Left lung (tissue), 10 donors: ENCODE measurements around the gene SPATA46. TPM values are rescaled to one million over a fixed set of nuclear protein-coding genes. Genes with fewer than 3 reads are reported as not detected.

Experiments
- ATAC-seq: fragments of 200-7000 bp; cut with Tn5 transposase; one replicate; pipeline ENCODE4 v1.9.1; 2020; ENCODE audit warnings: moderate library complexity
- DNase-seq, 4 donors: peaks; one replicate each; pipeline ENCODE4 v3.0.0-alpha.2; 2013 to 2020
- H3K27ac ChIP-seq, 2 donors: fragments of 200-600 bp; sonication (generic) in 1 of 2; one replicate each; pipeline versions ENCODE4 v1.5.0 to v1.8.0; 2020 to 2021
- H3K27me3 ChIP-seq, 2 donors: fragments of 200-600 bp; sonication (generic) in 1 of 2; one replicate each; pipeline versions ENCODE4 v1.5.0 to v1.8.0; 2020 to 2021
- H3K36me3 ChIP-seq, 2 donors: fragments of 200-600 bp; sonication (generic) in 1 of 2; one replicate each; pipeline versions ENCODE4 v1.5.0 to v1.8.0; 2020 to 2021
- H3K4me1 ChIP-seq, 2 donors: fragments of 200-600 bp; one replicate each; pipeline ENCODE4 v1.8.0; 2021
- H3K4me3 ChIP-seq, 2 donors: fragments of 200-600 bp; sonication (generic) in 1 of 2; one replicate each; pipeline versions ENCODE4 v1.5.0 to v1.8.0; 2020 to 2021; ENCODE audit warnings: mild to moderate bottlenecking in 1 of 2
- H3K9me3 ChIP-seq, 2 donors: fragments of 200-600 bp; sonication (generic) in 1 of 2; one replicate each; pipeline versions ENCODE4 v1.5.0 to v1.8.0; 2020 to 2021
- intact Hi-C, 2 donors: fragments of 100-400 bp; cut with DNase I; formaldehyde crosslinking; loops; one replicate each; pipeline versions ENCODE4 v1.11.2 to v1.14.2; 2022
- polyA plus RNA-seq, 6 donors: library from polyadenylated mRNA; unstranded; fragments of 120-200 nt; gene quantifications; one replicate each; pipeline ENCODE4 v1.2.1, GENCODE V29; 2013; ENCODE audit not compliant: insufficient read length in 6 of 6
- total RNA-seq, 2 donors: library from RNA; stranded (reverse); fragmentation: NEBNext Ultra II Directional; extraction: Animal tissue kit (Norgen Biotek cat#: 25700); gene quantifications; one replicate each; pipeline ENCODE4 v1.2.1, GENCODE V29; 2021
- TF ChIP-seq, protein P1 (sequence below), 2 donors: fragments of 200-600 bp; sonication (generic) in 1 of 2; IDR thresholded peaks; one replicate each; pipeline versions ENCODE4 v1.5.0 to v1.8.0; 2021; ENCODE audit warnings: antibody characterized with exemption in 2 of 2
- donor health status: DM: no; HTN: yes; CAD: no.
- donor health status: DM: no; HTN: no; CAD: no.

SPATA46 gene
- total and polyA plus RNA-seq, 8 donors = 0.47 to 1.1 (median 0.73) TPM; not detected in 2

DNA sequence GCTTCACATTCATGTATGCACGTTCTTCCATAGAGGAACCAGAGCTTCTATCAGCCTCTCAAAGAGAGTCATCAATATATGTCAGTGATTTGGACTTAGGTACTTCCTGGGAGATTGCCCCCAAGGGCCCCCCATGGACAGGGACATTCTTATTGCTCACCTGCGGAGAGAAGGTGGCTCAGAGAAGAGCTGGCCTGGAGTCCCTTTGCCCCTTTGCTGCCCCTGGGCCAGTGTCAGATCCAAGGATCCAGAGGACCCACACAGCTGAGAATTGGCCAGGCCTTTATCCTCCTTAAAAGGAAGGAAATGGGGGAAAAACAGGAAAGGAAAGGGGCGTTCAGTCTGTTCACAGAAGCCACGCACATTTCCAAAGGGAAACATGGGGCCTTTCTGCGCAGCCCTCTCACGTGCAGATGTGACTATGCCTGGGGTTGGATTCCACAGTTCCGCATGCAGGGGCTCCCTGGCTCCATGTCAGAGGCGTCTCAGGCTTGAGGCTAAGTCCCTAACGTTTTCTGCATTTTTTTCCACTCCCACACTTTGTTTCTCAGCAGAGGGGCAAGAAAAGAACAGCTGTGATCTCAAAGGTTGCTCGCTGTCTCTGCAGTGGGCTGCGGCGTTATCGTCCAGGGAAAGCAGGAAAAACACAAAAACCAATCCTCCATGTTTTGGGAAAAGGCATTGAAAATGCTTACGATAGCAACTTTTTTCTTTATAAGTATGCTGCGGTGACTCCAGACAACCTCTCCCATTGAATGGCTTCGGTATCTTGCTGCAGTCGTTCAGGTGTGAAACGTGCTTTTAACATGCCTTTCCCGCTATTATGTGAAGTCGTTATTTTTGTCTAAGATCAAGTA is 10.8 kb upstream of the SPATA46 start:
- H3K36me3 ChIP-seq = peaks cover 0 to 12% of the 10 kb centered on the region in 2 donors
- no peak overlapping the region for H3K27ac ChIP-seq
- H3K27me3 ChIP-seq = no peaks in the 10 kb centered on the region
- no peak overlapping the region for H3K4me3 ChIP-seq
- DNase-seq (no peak), ATAC-seq (no peak)
- TF ChIP-seq, protein P1, sequence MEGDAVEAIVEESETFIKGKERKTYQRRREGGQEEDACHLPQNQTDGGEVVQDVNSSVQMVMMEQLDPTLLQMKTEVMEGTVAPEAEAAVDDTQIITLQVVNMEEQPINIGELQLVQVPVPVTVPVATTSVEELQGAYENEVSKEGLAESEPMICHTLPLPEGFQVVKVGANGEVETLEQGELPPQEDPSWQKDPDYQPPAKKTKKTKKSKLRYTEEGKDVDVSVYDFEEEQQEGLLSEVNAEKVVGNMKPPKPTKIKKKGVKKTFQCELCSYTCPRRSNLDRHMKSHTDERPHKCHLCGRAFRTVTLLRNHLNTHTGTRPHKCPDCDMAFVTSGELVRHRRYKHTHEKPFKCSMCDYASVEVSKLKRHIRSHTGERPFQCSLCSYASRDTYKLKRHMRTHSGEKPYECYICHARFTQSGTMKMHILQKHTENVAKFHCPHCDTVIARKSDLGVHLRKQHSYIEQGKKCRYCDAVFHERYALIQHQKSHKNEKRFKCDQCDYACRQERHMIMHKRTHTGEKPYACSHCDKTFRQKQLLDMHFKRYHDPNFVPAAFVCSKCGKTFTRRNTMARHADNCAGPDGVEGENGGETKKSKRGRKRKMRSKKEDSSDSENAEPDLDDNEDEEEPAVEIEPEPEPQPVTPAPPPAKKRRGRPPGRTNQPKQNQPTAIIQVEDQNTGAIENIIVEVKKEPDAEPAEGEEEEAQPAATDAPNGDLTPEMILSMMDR (IDR thresholded peaks at IDR 0.05) = no peak
- no peaks in the 10 kb centered on the region for H3K9me3 ChIP-seq
- intact Hi-C loops = no loop called here
- H3K4me1 ChIP-seq = peaks cover 0 to 5% of the 10 kb centered on the region in 2 donors

DNA sequence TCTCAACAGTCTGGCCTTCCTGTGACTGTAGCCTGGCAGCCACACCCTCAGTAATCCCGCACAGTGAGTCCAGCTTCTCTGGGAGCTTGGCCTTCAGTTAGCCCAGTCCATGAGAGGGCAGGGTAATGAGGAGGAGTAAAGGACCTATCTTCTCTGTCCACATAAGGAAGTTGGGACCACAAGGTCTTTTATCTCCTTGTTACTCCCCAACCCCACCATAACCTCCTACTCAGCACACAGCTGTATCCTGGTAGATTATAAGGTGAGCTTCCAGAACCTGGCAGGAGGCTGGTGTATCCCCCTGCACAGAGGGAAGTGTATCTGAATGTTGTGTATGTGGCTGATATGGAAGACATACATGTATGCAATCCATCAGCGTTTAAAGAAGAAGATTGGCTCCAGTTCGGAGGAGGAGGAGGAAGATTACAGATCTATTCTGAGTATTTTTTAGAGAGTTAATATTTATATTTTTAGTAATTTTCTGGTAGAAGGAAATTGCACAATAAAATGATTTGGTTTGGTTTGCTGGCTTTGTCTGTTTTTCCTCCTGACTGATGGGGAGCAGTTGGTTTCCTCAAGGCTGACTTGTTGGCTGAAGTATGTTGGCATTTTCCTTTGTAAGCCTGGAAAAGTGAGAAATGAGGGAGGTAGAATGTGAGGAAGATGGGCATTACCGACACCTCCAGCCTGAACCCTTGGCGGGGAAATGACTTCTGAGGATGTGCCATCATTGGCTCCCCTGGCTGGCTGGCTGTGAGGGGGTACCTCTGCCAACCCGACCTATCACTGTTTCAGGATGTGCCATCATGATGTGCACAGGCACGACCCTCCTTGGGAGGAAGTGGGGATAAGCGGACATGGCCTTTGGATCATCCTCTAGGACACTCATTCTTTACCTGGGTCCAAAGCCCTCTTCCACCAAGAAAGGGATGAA is 9.9 kb upstream of the SPATA46 start:
- H3K4me3 ChIP-seq = no peak overlapping the region
- H3K4me1 ChIP-seq = no peaks in the 10 kb centered on the region
- H3K27me3 ChIP-seq = no peaks in the 10 kb centered on the region
- TF ChIP-seq, protein P1 (IDR thresholded peaks at IDR 0.05) = no peak
- DNase-seq = no peak
- no peaks in the 10 kb centered on the region for H3K9me3 ChIP-seq
- H3K36me3 ChIP-seq = peaks cover 0 to 12% of the 10 kb centered on the region in 2 donors
- H3K27ac ChIP-seq = no peak overlapping the region
- intact Hi-C loops = no loop called here
- no peak for ATAC-seq

DNA sequence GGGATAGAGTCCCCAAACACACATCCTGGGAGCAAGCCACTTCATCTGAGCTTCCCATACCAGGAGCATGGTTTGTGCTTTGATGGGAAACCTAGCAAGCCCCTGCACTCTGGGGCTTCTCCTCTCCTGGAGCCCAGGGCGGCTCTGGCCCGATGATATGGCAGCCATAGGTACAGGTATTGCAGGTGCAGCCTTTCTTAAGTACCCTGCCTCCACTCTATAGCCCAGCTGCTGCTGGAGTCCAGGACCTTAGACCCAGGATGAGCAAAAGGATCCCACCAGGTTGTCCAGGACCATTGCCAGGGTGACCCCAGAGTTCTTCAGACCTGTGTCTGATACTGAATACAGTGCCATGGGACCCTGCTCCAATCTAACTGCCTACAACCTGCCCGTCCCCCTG is 9.0 kb upstream of the SPATA46 start:
- Histone ChIP-seq H3K4me1 (no peaks in the 10 kb centered on the region), H3K4me3 (no peak overlapping the region), H3K27ac (no peak overlapping the region), H3K9me3 (no peaks in the 10 kb centered on the region), H3K36me3 (peaks cover 0 to 12% of the 10 kb centered on the region in 2 donors), H3K27me3 (no peaks in the 10 kb centered on the region)
- no peak for DNase-seq
- intact Hi-C loops = no loop called here
- ATAC-seq = no peak
- TF ChIP-seq, protein P1 (IDR thresholded peaks at IDR 0.05) = no peak

DNA sequence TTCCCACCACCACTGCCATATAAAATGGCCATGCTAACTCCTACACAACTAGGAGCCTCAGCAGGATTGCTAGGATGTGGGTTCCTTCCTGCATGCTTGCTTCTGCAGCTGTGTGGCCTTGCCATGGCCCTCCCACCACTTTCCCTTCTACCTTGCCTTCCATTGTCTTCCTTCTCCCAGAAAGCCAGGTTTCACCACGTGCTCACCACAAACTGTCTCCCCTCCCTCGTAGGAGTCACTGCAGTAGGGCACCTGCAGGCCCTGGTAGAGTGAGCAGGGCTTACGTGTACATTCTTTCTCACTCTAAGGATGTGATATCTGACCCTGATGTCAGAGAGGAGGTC is 8.6 kb upstream of the SPATA46 start:
- TF ChIP-seq, protein P1 (IDR thresholded peaks at IDR 0.05) = no peak
- Histone ChIP-seq H3K9me3 (no peaks in the 10 kb centered on the region), H3K4me1 (no peaks in the 10 kb centered on the region), H3K27ac (no peak overlapping the region), H3K36me3 (peaks cover 0 to 12% of the 10 kb centered on the region in 2 donors), H3K4me3 (no peak overlapping the region), H3K27me3 (no peaks in the 10 kb centered on the region)
- ATAC-seq = no peak
- DNase-seq = no peak
- intact Hi-C loops = no loop called here
